ENCODE results near the gene SH3BP2.

The SH3BP2 gene

DNA sequence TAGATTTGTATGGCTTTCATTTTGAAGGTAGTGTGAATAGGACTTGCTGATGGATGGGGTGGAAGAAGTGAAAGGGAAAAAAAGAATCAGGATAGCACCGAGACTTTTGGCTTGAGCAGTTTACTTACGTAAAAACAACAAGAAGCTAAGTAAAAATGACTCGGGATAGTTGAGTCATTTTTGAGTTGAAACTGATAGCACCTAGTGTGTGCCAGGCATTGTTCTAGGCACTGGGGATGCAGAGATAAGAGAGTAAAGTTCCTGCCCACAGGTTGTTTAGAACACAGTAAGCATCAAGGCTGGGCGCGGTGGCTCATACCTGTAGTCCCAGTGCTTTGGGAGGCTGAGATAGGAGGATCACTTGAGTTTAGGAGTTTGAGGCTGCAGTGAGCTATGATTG lies 85.5 kb downstream of the SH3BP2 start:
- no peak for DNase-seq (ENCODE audit: low spot score)

DNA sequence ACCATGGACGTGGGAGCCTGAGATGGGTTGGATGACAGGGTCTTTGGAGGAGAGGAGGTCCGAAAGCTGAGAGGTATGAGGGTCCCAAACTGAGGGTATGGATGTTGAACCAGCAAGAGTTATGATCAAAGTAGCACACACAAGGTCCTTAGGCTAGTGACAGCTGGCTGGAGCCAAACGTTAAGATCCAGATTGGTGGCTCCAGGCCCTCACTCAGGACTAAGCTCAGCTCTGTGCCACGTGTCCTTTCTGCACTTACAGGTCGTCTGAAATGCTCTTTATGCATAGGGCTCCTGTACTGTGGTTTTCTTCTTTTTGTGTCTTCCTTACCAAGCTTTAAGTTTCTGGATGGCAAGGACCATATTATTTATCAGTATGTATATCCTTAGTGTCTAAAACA lies 86.1 kb downstream of the SH3BP2 start:
- DNase-seq (ENCODE audit: low spot score), result no peak

DNA sequence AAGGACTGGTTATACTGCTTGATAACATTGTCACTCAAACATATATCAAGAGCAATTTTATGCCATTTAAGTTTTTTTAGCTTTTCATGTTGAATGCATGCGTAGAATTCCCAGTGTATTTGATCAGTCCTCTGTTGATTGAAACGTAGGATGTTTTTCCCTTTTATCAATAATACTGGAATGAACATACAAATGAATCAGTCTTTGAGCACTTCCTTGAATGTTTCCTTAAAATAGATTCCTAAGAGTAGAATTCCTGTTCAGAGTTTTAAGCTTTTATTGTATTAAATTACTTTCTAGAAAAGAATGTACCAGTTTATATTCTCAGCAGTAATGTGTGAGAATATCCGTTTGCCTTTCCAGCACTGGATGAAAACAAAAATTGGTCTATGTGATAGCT lies 88.5 kb downstream of the SH3BP2 start:
- no peak for DNase-seq (ENCODE audit: low spot score)

DNA sequence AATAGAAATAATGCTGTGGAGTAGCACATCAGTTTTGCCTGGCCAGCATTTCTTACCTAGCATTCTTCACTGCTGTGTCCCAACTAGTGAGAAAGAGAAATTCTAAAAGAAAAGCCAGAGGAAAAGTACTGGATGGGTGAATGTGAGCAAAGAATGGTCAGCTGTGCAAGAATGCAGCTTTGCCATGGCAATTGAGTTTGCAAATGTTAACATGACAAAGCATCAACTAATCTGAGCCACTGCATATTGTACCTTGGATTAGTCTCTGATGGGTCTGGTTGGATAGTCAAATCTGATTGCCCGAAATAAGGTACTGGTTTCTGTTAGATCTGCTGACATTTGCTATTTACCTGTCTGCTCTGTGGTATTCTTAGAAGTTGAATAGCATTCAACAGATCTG lies 89.5 kb downstream of the SH3BP2 start:
- no peak for DNase-seq (ENCODE audit: low spot score)

DNA sequence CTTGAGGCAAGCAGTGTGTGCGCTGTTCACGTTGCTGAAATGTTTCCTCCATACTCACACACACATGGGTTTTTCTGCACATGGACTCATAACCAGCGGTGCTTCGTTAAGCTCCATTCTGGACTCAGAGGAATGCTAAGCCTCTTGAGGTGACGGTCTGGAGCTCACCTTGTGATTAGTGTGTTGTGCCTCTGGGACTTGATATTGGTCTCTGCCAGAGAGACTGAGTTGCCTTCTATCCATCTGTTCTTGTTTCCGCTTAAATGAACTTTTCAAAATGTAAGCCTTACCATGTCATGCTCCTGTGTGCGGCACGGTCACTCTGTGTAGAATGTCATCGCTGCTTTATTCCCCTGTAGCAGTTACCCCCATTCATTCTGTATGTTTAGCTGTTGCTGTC lies 93.3 kb downstream of the SH3BP2 start:
- no peak for DNase-seq (ENCODE audit: low spot score)

DNA sequence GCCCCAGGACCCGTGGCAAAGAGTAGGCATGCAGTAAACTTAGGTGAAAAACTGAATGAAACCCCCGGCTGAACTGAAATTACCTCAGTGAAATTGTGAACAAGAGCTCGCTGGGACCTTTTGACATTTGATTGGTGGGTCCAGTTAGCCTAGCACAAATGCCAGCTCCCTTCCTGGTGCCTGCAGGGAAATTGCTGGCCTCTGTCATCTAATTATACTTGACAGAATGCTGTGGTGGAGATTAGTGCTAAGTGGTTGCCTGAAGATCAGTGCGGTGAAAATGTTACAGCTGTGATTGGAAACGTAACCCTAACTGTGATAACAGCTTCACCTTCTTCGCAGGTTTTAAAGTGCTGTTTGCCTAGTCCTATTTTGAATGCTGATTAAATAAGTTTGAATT lies 93.7 kb downstream of the SH3BP2 start:
- DNase-seq (ENCODE audit: low spot score), result no peak

DNA sequence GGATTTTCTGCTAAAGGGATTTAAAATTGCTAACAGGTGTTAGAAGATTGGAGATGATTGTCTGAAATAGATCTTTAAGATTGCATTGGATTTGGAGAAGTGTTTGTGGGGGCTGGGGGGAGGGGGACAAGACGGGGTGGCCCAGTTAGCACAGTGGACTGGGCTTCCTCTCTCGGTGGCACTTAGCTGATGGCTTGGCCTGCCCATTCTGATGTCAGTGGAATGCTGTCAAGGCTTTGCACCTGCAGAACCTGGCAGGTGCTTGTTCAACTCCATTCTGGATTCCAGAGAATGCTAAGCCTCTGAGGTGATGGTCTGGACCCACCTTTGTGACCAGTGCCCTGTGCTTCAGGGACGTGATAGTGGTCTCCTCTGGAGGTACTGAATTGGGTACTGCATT lies 94.5 kb downstream of the SH3BP2 start:
- no peak for DNase-seq (ENCODE audit: low spot score)

DNA sequence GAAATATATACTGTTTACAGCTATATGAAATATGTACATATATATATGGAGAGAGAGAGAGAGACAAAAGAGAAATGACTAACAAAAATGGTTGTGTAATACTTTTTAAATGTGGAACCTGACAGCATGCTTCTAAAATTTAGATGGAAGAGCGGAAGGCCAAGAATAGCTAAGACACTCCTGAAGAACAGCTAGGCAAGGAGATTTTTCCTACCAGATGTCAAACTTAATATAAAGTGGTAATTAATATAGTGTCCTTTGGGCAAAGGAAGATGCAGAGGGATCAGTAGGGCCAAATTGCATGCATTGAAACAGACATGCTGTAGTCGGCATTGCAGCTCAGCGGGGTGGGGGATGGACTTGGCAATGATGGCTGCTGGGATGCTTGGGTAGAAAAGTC lies 96.0 kb downstream of the SH3BP2 start:
- DNase-seq (ENCODE audit: low spot score), result no peak
